ENCODE results near the gene LRRN4CL. TPM values are rescaled to one million over a fixed set of nuclear protein-coding genes. Genes with fewer than 3 reads are reported as not detected.
"Not testable (repeated sequence)": the region's sequence is repeated elsewhere in the genome, so short reads cannot be mapped to it uniquely, and the experiment has no call there.

LRRN4CL gene
- total and polyA plus RNA-seq, 5 donors: 1.4 to 3.3 (median 2.9) TPM

DNA sequence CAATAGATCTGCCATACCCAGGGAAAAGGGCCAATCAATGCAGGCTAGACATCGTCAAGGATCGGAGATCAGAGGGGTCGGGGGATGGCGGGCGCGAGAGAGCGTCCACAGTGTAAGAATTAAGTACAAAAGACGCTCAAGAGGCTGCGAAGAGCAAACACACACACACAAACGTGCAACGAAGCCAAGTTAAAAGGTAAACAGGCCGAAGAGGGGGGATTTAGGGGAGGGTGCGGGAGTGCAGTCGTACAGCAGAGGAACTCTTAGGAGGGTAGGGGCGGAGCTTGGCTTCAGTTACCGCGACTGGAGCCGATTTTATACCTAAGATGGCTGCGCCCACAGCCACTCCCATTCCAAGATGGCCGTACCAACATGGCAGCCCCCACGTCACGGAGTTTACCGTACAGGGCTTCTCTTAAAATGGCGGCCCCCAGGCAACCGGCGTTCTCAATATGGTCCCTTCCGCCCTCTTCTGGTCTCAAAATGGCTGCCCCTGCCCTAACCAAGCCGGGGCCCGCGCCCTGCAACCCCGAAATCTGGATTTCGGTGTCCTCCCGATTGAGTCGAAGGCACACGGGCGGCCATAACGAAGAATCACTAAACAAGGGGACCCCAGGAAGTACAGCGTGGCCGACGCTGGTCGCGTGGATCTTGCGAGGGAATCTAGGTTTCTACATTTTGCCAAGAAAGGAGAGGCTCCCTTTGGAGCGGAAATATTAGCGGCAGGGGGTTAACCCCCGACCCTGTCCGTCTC is 20.1 kb upstream of the LRRN4CL start:
- intact Hi-C loops (cut with DNase I): no loop called here
- peaks cover 19% of the 10 kb centered on the region for H3K4me1 ChIP-seq (ENCODE audit: control insufficient read depth, insufficient read depth, low read length)

GRCh38 chr11:62708793-62709192 is 19.5 kb upstream of the LRRN4CL start:
- H3K4me3 ChIP-seq (ENCODE audit: low read length): peak overlapping the region; percentile 65
- H3K4me1 ChIP-seq (ENCODE audit: control insufficient read depth, insufficient read depth, low read length): peaks cover 19% of the 10 kb centered on the region
- peak in 1 of 2 donors; percentile 2 for ATAC-seq
- WGBS: 5% methylated on average over 7 of the region's 7 CpGs
- intact Hi-C loops (cut with DNase I): no loop called here
- H3K27ac ChIP-seq (ENCODE audit: low read length): peak overlapping the region; percentile 100
- DNase-seq: peak in 1 of 3 donors; percentile 58
- H3K9me3 ChIP-seq (ENCODE audit: control insufficient read depth, low read length): no peaks in the 10 kb centered on the region
- no peaks in the 10 kb centered on the region for H3K27me3 ChIP-seq (ENCODE audit: control insufficient read depth, insufficient read depth)

More for the DNA sequence above, 20.1 kb upstream of the LRRN4CL start:
- no peaks in the 10 kb centered on the region for H3K27me3 ChIP-seq (ENCODE audit: control insufficient read depth, insufficient read depth)
- under 1% methylated on average over 47 of the region's 47 CpGs for WGBS
- DNase-seq: peak; percentile 98 to 99 (median 99)
- ATAC-seq: peak; percentile 87 to 89
- no peaks in the 10 kb centered on the region for H3K9me3 ChIP-seq (ENCODE audit: control insufficient read depth, low read length)
- peak overlapping the region; percentile 100 for H3K27ac ChIP-seq (ENCODE audit: low read length)
- H3K4me3 ChIP-seq (ENCODE audit: low read length): peak overlapping the region; percentile 65

DNA sequence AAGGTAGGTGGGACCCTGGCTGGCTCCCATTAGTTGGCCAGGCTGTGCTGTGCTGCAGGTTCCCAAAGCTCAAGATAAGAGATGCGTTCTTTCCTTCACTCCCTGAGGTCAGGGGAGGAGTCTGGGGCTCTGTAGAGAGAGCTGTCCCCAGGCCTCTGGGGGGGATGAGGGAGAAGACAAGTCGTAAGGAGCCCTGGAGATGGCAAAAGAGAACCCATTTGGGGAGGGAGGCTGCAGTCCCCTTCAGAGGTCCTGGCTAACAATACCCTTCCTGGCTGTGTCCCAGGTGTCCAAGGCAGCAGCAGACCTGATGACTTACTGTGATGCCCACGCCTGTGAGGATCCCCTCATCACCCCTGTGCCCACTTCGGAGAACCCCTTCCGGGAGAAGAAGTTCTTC is 19.1 kb upstream of the LRRN4CL start:
- no peaks in the 10 kb centered on the region for H3K27me3 ChIP-seq (ENCODE audit: control insufficient read depth, insufficient read depth)
- 71% methylated on average over 5 of the region's 5 CpGs for WGBS
- no peak overlapping the region for H3K27ac ChIP-seq (ENCODE audit: low read length)
- peaks cover 15% of the 10 kb centered on the region for H3K4me1 ChIP-seq (ENCODE audit: control insufficient read depth, insufficient read depth, low read length)
- intact Hi-C loops (cut with DNase I): no loop called here
- ATAC-seq (no peak), DNase-seq (peak in 2 of 3 donors; percentile 44 to 47)
- peak overlapping the region; percentile 65 for H3K4me3 ChIP-seq (ENCODE audit: low read length)
- H3K9me3 ChIP-seq (ENCODE audit: control insufficient read depth, low read length): no peaks in the 10 kb centered on the region

DNA sequence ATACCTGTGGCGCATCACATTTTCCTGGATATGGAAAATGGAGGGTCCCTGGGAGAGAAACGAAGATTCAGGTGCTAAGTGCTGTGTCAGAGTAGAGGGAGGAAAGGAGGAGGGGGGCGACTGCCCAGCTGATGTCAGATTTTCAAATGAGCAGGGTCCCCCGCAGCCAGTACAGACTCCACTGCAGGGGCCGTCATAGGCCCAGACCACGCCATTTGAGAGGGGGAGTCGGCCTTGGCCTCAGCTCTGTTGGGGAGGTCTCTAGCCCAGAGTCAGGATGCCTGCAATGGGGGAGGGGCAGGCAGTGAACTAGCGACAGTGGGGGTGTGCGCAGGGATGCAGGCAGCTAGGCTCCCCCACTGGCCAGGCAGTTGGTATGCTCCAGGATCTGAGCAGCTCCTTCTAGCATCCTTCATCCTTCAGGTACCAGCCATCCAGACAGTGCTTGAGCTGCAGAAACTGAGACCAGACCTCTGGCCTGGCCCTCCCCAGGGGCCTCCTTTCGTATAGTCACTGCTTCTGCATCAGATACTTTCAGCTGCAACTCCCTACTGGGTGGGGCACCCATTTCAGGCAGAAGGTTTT is 18.0 kb upstream of the LRRN4CL start, which contains the start of the genes BSCL2 and GNG3:
Gene BSCL2 (minus strand): TSS at position 148 of the 585 bp plus-strand sequence. CDS start 229 bp downstream, outside the sequence.
Gene GNG3 (plus strand): TSS at position 400 of the 585 bp plus-strand sequence. CDS start 620 bp downstream, outside the sequence.
- WGBS: 77% methylated on average over 10 of the region's 10 CpGs
- intact Hi-C loops (cut with DNase I): no loop called here
- peaks cover 15% of the 10 kb centered on the region for H3K4me1 ChIP-seq (ENCODE audit: control insufficient read depth, insufficient read depth, low read length)

GRCh38 chr11:62706850-62707247 is 17.5 kb upstream of the LRRN4CL start:
- DNase-seq (peak in 1 of 3 donors; percentile 47), ATAC-seq (no peak)
- H3K4me1 ChIP-seq (ENCODE audit: control insufficient read depth, insufficient read depth, low read length): peaks cover 15% of the 10 kb centered on the region
- 73% methylated on average over 8 of the region's 8 CpGs for WGBS
- H3K27me3 ChIP-seq (ENCODE audit: control insufficient read depth, insufficient read depth): no peaks in the 10 kb centered on the region
- intact Hi-C loops (cut with DNase I): no loop called here
- peak overlapping the region; percentile 89 for H3K4me3 ChIP-seq (ENCODE audit: low read length)
- H3K27ac ChIP-seq (ENCODE audit: low read length): peak overlapping the region; percentile 99
- H3K9me3 ChIP-seq (ENCODE audit: control insufficient read depth, low read length): no peaks in the 10 kb centered on the region

More for the DNA sequence above, 18.0 kb upstream of the LRRN4CL start, which contains the start of the genes BSCL2 and GNG3:
- H3K27ac ChIP-seq (ENCODE audit: low read length): peak within 1 kb of the TSS; percentile 99
- peak within 1 kb of the TSS; percentile 89 for H3K4me3 ChIP-seq (ENCODE audit: low read length)
- ATAC-seq (no peak), DNase-seq (peak in 2 of 3 donors; percentile 63 to 72)
- no peaks in the 10 kb centered on the region for H3K9me3 ChIP-seq (ENCODE audit: control insufficient read depth, low read length)
- H3K27me3 ChIP-seq (ENCODE audit: control insufficient read depth, insufficient read depth): no peaks in the 10 kb centered on the region

DNA sequence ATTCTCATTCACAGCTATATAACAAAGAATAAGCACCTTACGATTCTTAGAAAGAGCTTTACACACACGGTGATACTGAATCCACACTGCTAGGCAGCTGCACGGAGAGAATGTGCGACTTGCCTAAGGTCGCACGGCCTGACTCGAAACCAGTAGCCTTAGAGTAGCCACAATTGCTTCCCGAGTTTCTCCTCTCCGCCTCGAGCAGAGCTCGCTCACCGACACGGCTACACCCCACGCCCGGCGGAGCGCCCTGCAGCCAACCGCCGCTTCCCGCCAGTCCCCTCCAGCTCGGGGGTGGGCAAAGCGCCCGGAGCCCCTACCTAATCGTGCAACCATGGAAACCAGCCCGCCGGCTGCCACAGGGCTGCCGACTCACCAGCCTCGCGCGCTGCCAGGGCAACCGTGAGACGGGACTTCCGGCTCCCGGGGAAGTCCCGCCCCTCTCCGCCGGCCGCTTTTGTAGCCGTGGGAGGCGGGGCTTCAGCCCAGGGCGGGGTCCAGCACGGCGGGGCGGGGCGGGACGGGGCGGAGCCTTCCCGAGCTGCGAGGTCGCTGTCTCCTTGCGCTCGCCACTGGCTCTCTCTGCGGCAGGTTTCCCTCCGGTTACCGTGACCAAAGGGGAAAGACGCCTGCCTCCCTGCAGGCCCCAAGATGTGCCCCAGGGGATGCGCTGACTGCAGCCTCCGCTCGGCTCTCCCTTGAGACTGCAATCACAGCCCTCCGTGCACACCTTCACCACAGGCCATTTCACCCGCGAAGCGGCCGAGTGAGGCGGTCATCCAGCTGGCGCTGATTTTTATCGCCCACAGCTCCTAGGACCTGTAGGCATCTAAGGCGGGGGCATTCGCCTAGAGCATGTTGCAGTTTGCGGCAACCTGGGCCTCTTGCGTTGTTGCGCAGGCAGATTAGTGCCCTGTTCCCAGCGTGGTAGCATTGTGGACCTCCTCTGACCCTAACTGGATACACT is 16.8 kb upstream of the LRRN4CL start:
- peak overlapping the region; percentile 99 for H3K27ac ChIP-seq (ENCODE audit: low read length)
- ATAC-seq (peak; percentile 89), DNase-seq (peak; percentile 97 to 98 (median 98))
- no peaks in the 10 kb centered on the region for H3K9me3 ChIP-seq (ENCODE audit: control insufficient read depth, low read length)
- H3K4me1 ChIP-seq (ENCODE audit: control insufficient read depth, insufficient read depth, low read length): peaks cover 15% of the 10 kb centered on the region
- H3K4me3 ChIP-seq (ENCODE audit: low read length): peak overlapping the region; percentile 89
- WGBS: 4% methylated on average over 73 of the region's 73 CpGs
- intact Hi-C loops (cut with DNase I): no loop called here
- no peaks in the 10 kb centered on the region for H3K27me3 ChIP-seq (ENCODE audit: control insufficient read depth, insufficient read depth)

GRCh38 chr11:62705413-62705812 is 16.1 kb upstream of the LRRN4CL start:
- no peak for ATAC-seq
- intact Hi-C loops (cut with DNase I): no loop called here
- 50% methylated on average over 7 of the region's 7 CpGs for WGBS
- H3K9me3 ChIP-seq (ENCODE audit: control insufficient read depth, low read length): no peaks in the 10 kb centered on the region
- peak overlapping the region; percentile 89 for H3K4me3 ChIP-seq (ENCODE audit: low read length)
- DNase-seq: peak in 2 of 3 donors; percentile 51 to 59
- H3K27me3 ChIP-seq (ENCODE audit: control insufficient read depth, insufficient read depth): no peaks in the 10 kb centered on the region
- peaks cover 15% of the 10 kb centered on the region for H3K4me1 ChIP-seq (ENCODE audit: control insufficient read depth, insufficient read depth, low read length)
- peak overlapping the region; percentile 42 for H3K27ac ChIP-seq (ENCODE audit: low read length)

DNA sequence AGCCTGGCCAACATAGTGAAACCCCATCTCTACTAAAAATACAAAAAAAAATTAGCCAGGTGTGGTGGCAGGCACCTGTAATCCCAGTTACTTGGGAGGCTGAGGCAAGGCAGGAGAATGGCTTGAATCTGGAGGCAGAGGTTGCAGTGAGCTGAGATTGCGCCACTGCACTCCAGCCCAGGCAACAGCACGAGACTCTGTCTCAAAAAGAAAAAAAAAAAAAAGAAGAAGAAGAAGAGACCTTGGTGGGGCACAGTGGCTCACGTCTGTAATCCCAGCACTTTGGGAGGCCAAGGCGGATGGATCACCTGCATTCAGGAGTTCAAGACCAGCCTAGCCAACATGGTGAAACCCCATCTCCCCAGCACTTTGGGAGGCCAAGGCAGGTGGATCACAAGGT is 14.6 kb upstream of the LRRN4CL start:
- intact Hi-C loops (cut with DNase I); ATAC-seq: not testable (repeated sequence)

DNA sequence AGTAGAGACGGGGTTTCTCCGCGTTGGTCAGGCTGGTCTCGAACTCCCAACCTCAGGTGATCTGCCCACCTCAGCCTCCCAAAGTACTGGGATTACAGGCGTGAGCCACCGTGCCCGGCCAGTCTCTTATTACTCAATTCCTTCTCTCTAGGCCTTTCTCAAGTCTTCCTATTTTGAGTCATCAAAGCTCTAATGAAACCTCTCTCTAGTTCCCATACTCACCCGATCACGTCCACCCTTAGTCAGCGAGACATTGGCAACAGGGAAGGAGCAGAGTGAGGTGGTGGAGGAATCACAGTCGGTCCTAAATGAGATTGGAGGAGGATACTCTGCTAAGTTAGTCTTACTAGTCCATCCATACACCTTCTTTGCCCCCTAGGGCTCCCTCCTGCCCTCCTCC is 12.9 kb upstream of the LRRN4CL start:
- no peak for ATAC-seq
- Histone ChIP-seq H3K27ac (ENCODE audit: low read length) (no peak overlapping the region), H3K4me1 (ENCODE audit: control insufficient read depth, insufficient read depth, low read length) (peaks cover 6% of the 10 kb centered on the region), H3K9me3 (ENCODE audit: control insufficient read depth, low read length) (no peaks in the 10 kb centered on the region), H3K4me3 (ENCODE audit: low read length) (no peak overlapping the region), H3K27me3 (ENCODE audit: control insufficient read depth, insufficient read depth) (no peaks in the 10 kb centered on the region)
- intact Hi-C loops (cut with DNase I): no loop called here
- DNase-seq: no peak
- 91% methylated on average over 11 of the region's 11 CpGs for WGBS

More for the DNA sequence above, 14.6 kb upstream of the LRRN4CL start:
- peaks cover 11% of the 10 kb centered on the region for H3K4me1 ChIP-seq (ENCODE audit: control insufficient read depth, insufficient read depth, low read length)
- not testable (repeated sequence) for H3K27ac ChIP-seq (ENCODE audit: low read length); H3K27me3 ChIP-seq (ENCODE audit: control insufficient read depth, insufficient read depth); H3K4me3 ChIP-seq (ENCODE audit: low read length); DNase-seq; H3K9me3 ChIP-seq (ENCODE audit: control insufficient read depth, low read length)
- 82% methylated on average over 4 of the region's 4 CpGs for WGBS

DNA sequence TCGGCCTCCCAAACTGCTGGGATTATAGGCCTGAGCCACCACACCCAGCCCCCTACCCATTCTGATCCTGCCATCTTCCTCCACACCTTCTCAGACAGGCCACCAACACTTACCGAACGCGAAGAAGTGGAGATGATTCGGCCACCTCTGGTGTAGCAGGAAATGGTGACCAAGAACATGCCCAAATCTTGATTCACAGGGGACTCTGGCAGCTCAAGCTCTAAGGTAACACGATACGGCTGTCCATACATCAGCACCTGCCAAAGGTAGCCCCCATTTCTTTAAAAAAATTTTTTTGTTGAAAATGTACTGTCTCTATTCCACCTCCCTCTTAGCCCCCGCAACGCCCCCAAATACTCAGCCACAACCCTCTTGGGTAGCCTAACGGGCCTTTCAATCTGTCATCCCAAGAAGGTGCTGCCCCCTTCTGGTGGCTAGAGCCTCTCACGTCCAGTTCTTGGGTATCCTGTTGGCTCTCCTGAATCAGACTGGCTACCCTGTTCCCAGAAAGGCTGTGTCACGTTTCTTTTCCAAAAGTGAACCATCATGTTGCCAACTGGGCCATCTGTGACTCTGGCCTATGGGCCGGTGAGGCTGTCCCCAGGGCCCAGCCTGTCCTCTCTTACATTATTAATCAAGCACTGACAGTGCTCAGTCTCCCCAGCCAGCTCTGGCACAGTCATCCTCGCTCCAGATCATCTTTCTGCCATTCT is 5.3 kb upstream of the LRRN4CL start:
- 43% methylated on average over 14 of the region's 14 CpGs for WGBS
- H3K4me1 ChIP-seq (ENCODE audit: control insufficient read depth, insufficient read depth, low read length): peaks cover 2% of the 10 kb centered on the region
- H3K4me3 ChIP-seq (ENCODE audit: low read length): no peak overlapping the region
- no peaks in the 10 kb centered on the region for H3K9me3 ChIP-seq (ENCODE audit: control insufficient read depth, low read length)
- no peak overlapping the region for H3K27ac ChIP-seq (ENCODE audit: low read length)
- peak; percentile 83 to 92 (median 88) for DNase-seq
- no peaks in the 10 kb centered on the region for H3K27me3 ChIP-seq (ENCODE audit: control insufficient read depth, insufficient read depth)
- intact Hi-C loops (cut with DNase I): loop anchor here in 2 of 4 donors (5.0 to 10.0 kb wide), 2 partner anchors 82 to 300 kb away; partner anchors contain the start of genes EML3 (in 1 of the 2) and ROM1 (in 1 of the 2)
- peak; percentile 80 to 88 for ATAC-seq

Data from right cardiac atrium (tissue), 5 donors.